IMR-90 (cell line): ENCODE results near the gene TAF1. TPM values are rescaled to one million over a fixed set of nuclear protein-coding genes. Genes with fewer than 3 reads are reported as not detected.
"Not testable (repeated sequence)": the region's sequence is repeated elsewhere in the genome, so short reads cannot be mapped to it uniquely, and the experiment has no call there.

Experiments used
- ATAC-seq: fragments of 200-7000 bp; cut with Tn5 transposase; 2 replicates; pipeline ENCODE4 v1.9.1; 2020; ENCODE audit warnings: low read depth, mild to moderate bottlenecking, moderate library complexity
- BruUV-seq: library from RNA; stranded (reverse); fragments of 400-500 nt; replicated peaks from 2 replicates; lab custom pipeline; 2021; lab: Mats Ljungman, UMichigan
- CTCF ChIA-PET: fragments of 300-600 bp; formaldehyde crosslinking; extraction: SDS; loops from one replicate; lab custom pipeline; 2021; ENCODE audit warnings: antibody characterized with exemption; lab: Yijun Ruan, JAX
- POLR2A ChIA-PET: fragments of 300-600 bp; sonication (Branson Sonifier 250); formaldehyde crosslinking; loops from one replicate; lab custom pipeline; 2022; ENCODE audit warnings: antibody characterized with exemption; ENCODE audit not compliant: unreplicated experiment; lab: Charles Lee
- DNase-seq: peaks from one replicate; pipeline ENCODE4 v3.0.0; 2013
- H2AFZ ChIP-seq: replicated peaks from 2 replicates; pipeline ENCODE3; 2013; ENCODE audit warnings: low read length, mild to moderate bottlenecking; ENCODE audit not compliant: poor library complexity
- H2AK5ac ChIP-seq: 2 replicates; pipeline ENCODE4 v1.6.1; 2013; ENCODE audit warnings: low read depth, low read length, inconsistent platforms
- H2AK9ac ChIP-seq: replicated peaks from 2 replicates; pipeline ENCODE3; 2013; ENCODE audit warnings: mild to moderate bottlenecking, low read depth, low read length, moderate library complexity; ENCODE audit not compliant: poor library complexity
- H2BK120ac ChIP-seq: 2 replicates; pipeline ENCODE4 v1.6.1; 2013; ENCODE audit warnings: low read depth, low read length, inconsistent platforms
- H2BK15ac ChIP-seq: 3 replicates; pipeline ENCODE4 v1.6.1; 2013; ENCODE audit warnings: low read depth, low read length, inconsistent platforms
- H2BK20ac ChIP-seq: 2 replicates; pipeline ENCODE4 v1.6.1; 2013; ENCODE audit warnings: low read depth, mild to moderate bottlenecking, inconsistent platforms, low read length, moderate library complexity
- H2BK5ac ChIP-seq: 2 replicates; pipeline ENCODE4 v1.6.1; 2013; ENCODE audit warnings: mild to moderate bottlenecking, low read depth, low read length, inconsistent platforms; ENCODE audit not compliant: poor library complexity, severe bottlenecking
- H3K14ac ChIP-seq: replicated peaks from 2 replicates; pipeline ENCODE4 v1.6.1; 2013; ENCODE audit warnings: low read depth, low read length, inconsistent platforms
- H3K18ac ChIP-seq: 2 replicates; pipeline ENCODE4 v1.6.1; 2013; ENCODE audit warnings: low read depth, low read length, control low read depth
- H3K23ac ChIP-seq: 2 replicates; pipeline ENCODE4 v1.6.1; 2013; ENCODE audit warnings: low read depth, low read length, inconsistent platforms
- H3K27ac ChIP-seq: 2 replicates; pipeline ENCODE4 v1.5.1; 2013; ENCODE audit warnings: mild to moderate bottlenecking, control low read depth, low read length; ENCODE audit not compliant: insufficient read depth
- H3K27me3 ChIP-seq: 2 replicates; pipeline ENCODE4 v1.6.1; 2013; ENCODE audit warnings: low read length; ENCODE audit not compliant: control insufficient read depth, insufficient read depth
- H3K36me3 ChIP-seq: 2 replicates; pipeline ENCODE4 v1.6.1; 2013; ENCODE audit warnings: low read length, mixed read lengths; ENCODE audit not compliant: control insufficient read depth, insufficient read depth
- H3K4ac ChIP-seq: 2 replicates; pipeline ENCODE4 v1.6.1; 2013; ENCODE audit warnings: low read depth, low read length, inconsistent platforms
- H3K4me1 ChIP-seq: 2 replicates; pipeline ENCODE4 v1.6.1; 2013; ENCODE audit warnings: low read length, mixed read lengths; ENCODE audit not compliant: control insufficient read depth, insufficient read depth
- H3K4me2 ChIP-seq: 2 replicates; pipeline ENCODE4 v1.6.1; 2013; ENCODE audit warnings: low read depth, mild to moderate bottlenecking, control low read depth, low read length, moderate library complexity
- H3K4me3 ChIP-seq: 2 replicates; pipeline ENCODE4 v1.5.1; 2013; ENCODE audit warnings: low read depth, mild to moderate bottlenecking, control low read depth, low read length, moderate library complexity; ENCODE audit not compliant: insufficient read depth
- H3K56ac ChIP-seq: 2 replicates; pipeline ENCODE4 v1.6.1; 2013; ENCODE audit warnings: low read length, inconsistent platforms; ENCODE audit not compliant: insufficient read depth; ENCODE audit errors: extremely low read depth
- H3K79me1 ChIP-seq, 2 experiments: 2 replicates each; pipeline ENCODE4 v1.6.1; 2013; ENCODE audit warnings: low read length in 2 of 2, inconsistent platforms in 1 of 2, low read depth in 1 of 2
- H3K9ac ChIP-seq: 2 replicates; pipeline ENCODE4 v1.6.1; 2013; ENCODE audit warnings: low read depth, low read length, control low read depth
- H3K9me1 ChIP-seq: 2 replicates; pipeline ENCODE4 v1.6.1; 2013; ENCODE audit warnings: low read length, inconsistent platforms; ENCODE audit not compliant: insufficient read depth
- H3K9me3 ChIP-seq: 2 replicates; pipeline ENCODE4 v1.6.1; 2013; ENCODE audit warnings: low read length; ENCODE audit not compliant: control insufficient read depth, insufficient read depth
- H4K20me1 ChIP-seq: 2 replicates; pipeline ENCODE4 v1.6.1; 2013; ENCODE audit warnings: low read length, inconsistent platforms; ENCODE audit not compliant: insufficient read depth
- H4K5ac ChIP-seq: 2 replicates; pipeline ENCODE4 v1.6.1; 2013; ENCODE audit warnings: mild to moderate bottlenecking, low read depth, low read length, control low read depth
- H4K8ac ChIP-seq, 2 experiments: 2 replicates each; pipeline ENCODE4 v1.6.1; 2013; ENCODE audit warnings: low read depth in 2 of 2, low read length in 2 of 2, control low read depth in 1 of 2, inconsistent platforms in 1 of 2
- H4K91ac ChIP-seq: 2 replicates; pipeline ENCODE4 v1.6.1; 2013; ENCODE audit warnings: low read depth, low read length, inconsistent platforms; ENCODE audit not compliant: insufficient read depth
- BHLHE40 ChIP-seq: fragments of 150-350 bp; IDR thresholded peaks from 2 replicates; pipeline ENCODE4 v1.6.1; 2016; ENCODE audit warnings: mild to moderate bottlenecking, low read depth, low read length
- CEBPB ChIP-seq: IDR thresholded peaks from 2 replicates; pipeline ENCODE4 v1.6.1; 2012; ENCODE audit warnings: low read depth, low read length, improper control_type of control experiment
- MAFK ChIP-seq: IDR thresholded peaks from 2 replicates; pipeline ENCODE4 v1.6.1; 2012; ENCODE audit warnings: low read depth, low read length, improper control_type of control experiment
- MXI1 ChIP-seq: IDR thresholded peaks from 2 replicates; pipeline ENCODE4 v1.6.1; 2012; ENCODE audit warnings: low read depth, mild to moderate bottlenecking, low read length, moderate library complexity, borderline replicate concordance
- POLR2A ChIP-seq: IDR thresholded peaks from 2 replicates; pipeline ENCODE4 v1.6.1; 2012; ENCODE audit warnings: mild to moderate bottlenecking, low read depth, low read length
- RCOR1 ChIP-seq: IDR thresholded peaks from 2 replicates; pipeline ENCODE4 v1.6.1; 2012; ENCODE audit warnings: mild to moderate bottlenecking, low read length, improper control_type of control experiment; ENCODE audit not compliant: insufficient replicate concordance
- WGBS, 2 experiments: methylation state at CpG; one replicate each; pipeline versions ENCODE4 v1.1.5 to v1.1.7; 2013; ENCODE audit warnings: missing lambda C conversion rate in 2 of 2; ENCODE audit not compliant: insufficient read length in 1 of 2; ENCODE audit errors: extremely low coverage in 2 of 2; 5-methylcytosine and 5-hydroxymethylcytosine counted together
- dilution Hi-C: fragments of 300-500 bp; cut with HindIII; formaldehyde crosslinking; loops from one replicate; pipeline ENCODE4 v1.14.3; 2018; ENCODE audit warnings: low sequenced_read_pairs; ENCODE audit not compliant: unreplicated experiment
- in situ Hi-C: fragments of 300-500 bp; cut with MboI; formaldehyde crosslinking; loops from 3 replicates; pipeline ENCODE4 v1.14.3; 2019; ENCODE audit warnings: low sequenced_read_pairs, inconsistent platforms, mixed read lengths
- intact Hi-C: fragments of 100-400 bp; cut with micrococcal nuclease; formaldehyde crosslinking; loops from 2 replicates; pipeline ENCODE4 v1.10.0; 2022
- polyA plus RNA-seq, 3 experiments: library from polyadenylated mRNA; depleted of rRNA; stranded (reverse); fragments of >200 nt; gene quantifications; 2 replicates each; pipeline ENCODE4 v1.2.3, GENCODE V29; 2012; ENCODE audit warnings: low replicate concordance in 1 of 3
- total RNA-seq: library from RNA; depleted of rRNA; stranded (reverse); fragments of >200 nt; gene quantifications from 2 replicates; pipeline ENCODE4 v1.2.3, GENCODE V29; 2012

The TAF1 gene
- total and polyA plus RNA-seq, 2 of the 4 experiments (the other 2 are of a cell fraction) = 15.7 to 25.5 TPM

GRCh38 chrX:71321731-71322130, 44.4 kb upstream of the TAF1 start:
- no peak overlapping the region for H3K4ac ChIP-seq
- in situ Hi-C loops (no loop called here), intact Hi-C loops (no loop called here), dilution Hi-C loops (no loop called here)
- TF ChIP-seq MXI1 (no peak), BHLHE40 (no peak), POLR2A (no peak), RCOR1 (no peak), MAFK (no peak), CEBPB (no peak)
- no peak overlapping the region for H3K56ac ChIP-seq
- H2AK9ac ChIP-seq = no peak overlapping the region
- H4K8ac ChIP-seq = no peak overlapping the region
- no peaks in the 10 kb centered on the region for H3K27me3 ChIP-seq
- ChIA-PET POLR2A (no interaction called here), CTCF (no interaction called here)
- no peak overlapping the region for H3K18ac ChIP-seq
- no peaks in the 10 kb centered on the region for H4K20me1 ChIP-seq
- no peak overlapping the region for H2BK15ac ChIP-seq
- 0 out of 2 replicates have a peak, but pooled peaks cover 2% of the 10 kb centered on the region for H3K36me3 ChIP-seq
- no peaks in the 10 kb centered on the region for H3K9me1 ChIP-seq
- ATAC-seq = peak; percentile 24; the same call in 1 of the 2 replicates
- no peak overlapping the region for H3K4me3 ChIP-seq
- WGBS, 2 experiments = no CpG with 5 or more reads among the region's 1 CpG
- no peak overlapping the region for H3K14ac ChIP-seq
- no peak for DNase-seq
- no peak overlapping the region for H2AFZ ChIP-seq
- H3K23ac ChIP-seq = no peak overlapping the region
- no peak overlapping the region for H4K5ac ChIP-seq
- no peaks in the 10 kb centered on the region for H3K79me1 ChIP-seq
- H3K27ac ChIP-seq = no peak overlapping the region
- no TSS peak for BruUV-seq
- H3K4me2 ChIP-seq = no peak overlapping the region
- H4K91ac ChIP-seq = no peak overlapping the region
- no peaks in the 10 kb centered on the region for H3K9me3 ChIP-seq
- H2BK120ac ChIP-seq = no peak overlapping the region
- H2AK5ac ChIP-seq = no peak overlapping the region
- no peak overlapping the region for H3K9ac ChIP-seq
- peaks cover 2% of the 10 kb centered on the region; the same call in 1 of the 2 replicates for H3K4me1 ChIP-seq
- no peak overlapping the region for H2BK5ac ChIP-seq
- H2BK20ac ChIP-seq = no peak overlapping the region

- H3K18ac ChIP-seq, in situ Hi-C loops, H3K14ac ChIP-seq, H4K8ac ChIP-seq, H2BK5ac ChIP-seq, dilution Hi-C loops, H2AK5ac ChIP-seq, H3K79me1 ChIP-seq, H2BK20ac ChIP-seq, H3K4me3 ChIP-seq, H3K36me3 ChIP-seq, H3K27me3 ChIP-seq, H2AK9ac ChIP-seq, H4K20me1 ChIP-seq, H3K23ac ChIP-seq, H3K9ac ChIP-seq, H3K56ac ChIP-seq, H3K27ac ChIP-seq, DNase-seq, H4K5ac ChIP-seq, CTCF ChIA-PET, H4K91ac ChIP-seq, POLR2A ChIA-PET, H2AFZ ChIP-seq, H3K9me3 ChIP-seq, BruUV-seq, H3K9me1 ChIP-seq, H3K4me1 ChIP-seq, H3K4me2 ChIP-seq, H2BK15ac ChIP-seq, H2BK120ac ChIP-seq, intact Hi-C loops, H3K4ac ChIP-seq, ATAC-seq: not testable (repeated sequence)
- WGBS, 2 experiments = no CpG with 5 or more reads among the region's 11 CpGs
Observed at GRCh38 chrX:71324452-71324851, 41.7 kb upstream of the TAF1 start.
